ENCODE results near the gene PTPRA. TPM values are rescaled to one million over a fixed set of nuclear protein-coding genes. Genes with fewer than 3 reads are reported as not detected.

PTPRA gene
- polyA plus RNA-seq, 1 experiment, result 46.2 TPM

DNA sequence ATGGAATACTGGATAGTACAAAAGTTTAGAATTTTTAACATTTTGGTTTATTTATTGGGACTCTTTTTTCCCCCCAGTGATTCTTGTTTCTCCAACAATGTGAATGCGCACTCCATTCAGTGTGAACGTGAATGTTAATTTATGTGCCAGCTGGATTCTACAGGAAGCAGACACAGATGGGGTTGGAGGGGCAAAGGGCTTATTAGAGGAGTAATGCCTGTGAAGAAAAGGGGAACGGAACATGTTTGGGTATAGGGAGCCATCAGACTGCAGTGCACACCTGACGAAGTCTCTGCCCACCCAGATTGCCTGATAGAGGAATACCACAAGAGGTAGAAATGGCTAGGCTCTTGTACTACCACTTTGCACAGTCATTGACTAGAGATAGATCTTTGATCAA lies 48.2 kb downstream of the PTPRA start:
- no peaks in the 10 kb centered on the region for H3K36me3 ChIP-seq (ENCODE audit: control insufficient read depth, insufficient read depth, low read length)
- DNase-seq (ENCODE audit: low read depth), result no peak
- H3K27me3 ChIP-seq (ENCODE audit: control insufficient read depth, insufficient read depth, low read length), result no peaks in the 10 kb centered on the region
- ChIA-PET CTCF (no interaction called here), POLR2A (no interaction called here)
- H3K4me3 ChIP-seq (ENCODE audit: low read depth, low read length), result no peak overlapping the region
- TF ChIP-seq, protein P1, sequence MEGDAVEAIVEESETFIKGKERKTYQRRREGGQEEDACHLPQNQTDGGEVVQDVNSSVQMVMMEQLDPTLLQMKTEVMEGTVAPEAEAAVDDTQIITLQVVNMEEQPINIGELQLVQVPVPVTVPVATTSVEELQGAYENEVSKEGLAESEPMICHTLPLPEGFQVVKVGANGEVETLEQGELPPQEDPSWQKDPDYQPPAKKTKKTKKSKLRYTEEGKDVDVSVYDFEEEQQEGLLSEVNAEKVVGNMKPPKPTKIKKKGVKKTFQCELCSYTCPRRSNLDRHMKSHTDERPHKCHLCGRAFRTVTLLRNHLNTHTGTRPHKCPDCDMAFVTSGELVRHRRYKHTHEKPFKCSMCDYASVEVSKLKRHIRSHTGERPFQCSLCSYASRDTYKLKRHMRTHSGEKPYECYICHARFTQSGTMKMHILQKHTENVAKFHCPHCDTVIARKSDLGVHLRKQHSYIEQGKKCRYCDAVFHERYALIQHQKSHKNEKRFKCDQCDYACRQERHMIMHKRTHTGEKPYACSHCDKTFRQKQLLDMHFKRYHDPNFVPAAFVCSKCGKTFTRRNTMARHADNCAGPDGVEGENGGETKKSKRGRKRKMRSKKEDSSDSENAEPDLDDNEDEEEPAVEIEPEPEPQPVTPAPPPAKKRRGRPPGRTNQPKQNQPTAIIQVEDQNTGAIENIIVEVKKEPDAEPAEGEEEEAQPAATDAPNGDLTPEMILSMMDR (IDR thresholded peaks at IDR 0.05; ENCODE audit: insufficient read depth, low read depth, low read length), result no peak

DNA sequence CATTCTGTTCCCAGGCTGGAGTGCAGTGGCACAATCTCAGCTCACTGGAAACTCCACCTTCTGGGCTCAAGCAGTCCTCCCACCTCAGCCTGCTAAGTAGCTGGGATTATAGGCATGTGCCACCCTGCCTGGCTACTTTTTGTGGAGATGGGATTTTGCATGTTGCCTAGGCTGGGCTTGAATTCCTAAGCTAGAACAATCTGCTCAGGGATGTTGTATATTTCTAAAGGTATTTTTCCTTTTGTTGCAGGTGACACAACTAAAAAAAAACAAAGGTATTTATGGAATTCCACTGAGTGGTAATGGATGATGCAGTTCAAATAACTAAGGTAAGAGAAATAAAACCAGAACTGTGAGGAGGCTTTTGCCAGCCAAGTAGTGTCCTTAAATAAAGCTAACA lies 49.7 kb downstream of the PTPRA start:
- H3K27me3 ChIP-seq (ENCODE audit: control insufficient read depth, insufficient read depth, low read length), result no peaks in the 10 kb centered on the region
- no peaks in the 10 kb centered on the region for H3K36me3 ChIP-seq (ENCODE audit: control insufficient read depth, insufficient read depth, low read length)
- no peak for DNase-seq (ENCODE audit: low read depth)
- POLR2A ChIA-PET, result no interaction called here
- CTCF ChIA-PET, result interaction anchor here (0.6 to 1.2 kb wide), 4 partner anchors 10 to 131 kb away, joined by 3 to 4 read pairs (median 4); no protein-coding TSS in a partner anchor
- TF ChIP-seq, protein P1 (IDR thresholded peaks at IDR 0.05; ENCODE audit: insufficient read depth, low read depth, low read length), result no peak
- H3K4me3 ChIP-seq (ENCODE audit: low read depth, low read length), result no peak overlapping the region

DNA sequence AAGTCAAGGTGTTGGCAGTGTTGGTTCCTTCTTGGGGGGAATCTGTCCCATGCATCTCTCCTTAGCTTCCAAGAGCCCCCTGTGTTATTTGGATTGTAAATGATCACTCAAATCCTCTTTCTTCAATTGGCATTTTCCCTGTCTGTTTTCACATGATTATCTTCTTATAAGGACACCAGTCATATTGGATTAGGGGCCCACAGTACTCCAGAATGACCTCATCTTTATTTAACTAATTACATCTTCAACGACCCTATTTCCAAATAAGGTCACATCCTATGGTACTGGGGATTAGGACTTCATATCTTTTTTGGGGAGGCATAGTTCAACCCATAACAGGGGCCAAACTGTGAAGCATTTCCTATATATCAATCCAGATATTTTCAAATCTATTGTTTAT lies 57.3 kb downstream of the PTPRA start:
- no peak for DNase-seq (ENCODE audit: low read depth)
- Histone ChIP-seq H3K4me3 (ENCODE audit: low read depth, low read length) (no peak overlapping the region), H3K36me3 (ENCODE audit: control insufficient read depth, insufficient read depth, low read length) (no peaks in the 10 kb centered on the region), H3K27me3 (ENCODE audit: control insufficient read depth, insufficient read depth, low read length) (no peaks in the 10 kb centered on the region)
- POLR2A ChIA-PET, result no interaction called here
- TF ChIP-seq, protein P1 (IDR thresholded peaks at IDR 0.05; ENCODE audit: insufficient read depth, low read depth, low read length), result no peak
- CTCF ChIA-PET, result interaction anchor here (0.6 kb wide), 1 partner anchor 17 kb away, joined by 3 read pairs; no protein-coding TSS in a partner anchor

DNA sequence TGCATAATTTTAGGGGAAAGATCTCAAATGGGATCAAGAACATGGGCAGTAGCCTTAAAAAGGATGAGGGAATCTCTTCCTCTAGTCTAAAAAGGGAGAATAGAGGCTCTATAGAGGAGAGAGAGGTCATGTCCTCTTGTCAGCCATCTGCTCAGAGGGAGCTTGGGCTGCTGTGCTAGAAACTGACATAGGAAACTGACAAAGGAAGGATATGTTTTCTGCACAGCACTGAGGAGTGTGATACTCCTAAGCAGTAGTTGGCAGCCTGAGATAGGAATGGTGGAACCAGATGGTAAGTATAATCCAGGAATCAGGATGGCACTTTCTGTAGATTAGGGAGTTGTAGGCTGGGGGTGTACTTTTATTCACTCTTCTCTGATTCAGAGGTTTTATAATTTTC lies 59.2 kb downstream of the PTPRA start:
- DNase-seq (ENCODE audit: low read depth), result no peak
- ChIA-PET POLR2A (no interaction called here), CTCF (interaction anchor here (1.2 kb wide), 1 partner anchor 9 kb away, joined by 3 read pairs; no protein-coding TSS in a partner anchor)
- Histone ChIP-seq H3K27me3 (ENCODE audit: control insufficient read depth, insufficient read depth, low read length) (no peaks in the 10 kb centered on the region), H3K36me3 (ENCODE audit: control insufficient read depth, insufficient read depth, low read length) (no peaks in the 10 kb centered on the region), H3K4me3 (ENCODE audit: low read depth, low read length) (no peak overlapping the region)
- TF ChIP-seq, protein P1 (IDR thresholded peaks at IDR 0.05; ENCODE audit: insufficient read depth, low read depth, low read length), result no peak

DNA sequence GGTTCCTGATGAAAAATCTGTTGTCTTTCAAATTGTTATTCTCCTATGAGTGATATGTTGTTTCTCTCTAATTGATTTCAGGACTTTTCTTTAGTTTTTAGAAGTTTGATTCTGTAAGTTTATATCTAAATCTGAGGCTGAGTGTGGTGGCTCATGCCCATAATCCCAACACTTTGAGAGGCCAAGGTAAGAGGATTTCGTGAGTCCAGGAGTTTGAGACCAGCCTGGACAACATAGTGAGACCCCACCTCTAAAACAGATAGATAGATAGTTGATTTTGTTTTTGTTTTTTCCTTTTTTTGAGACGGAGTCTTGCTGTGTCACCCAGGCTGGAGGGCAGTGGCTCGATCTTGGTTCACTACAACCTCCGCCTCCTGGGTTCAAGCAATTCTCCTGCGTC lies 64.6 kb downstream of the PTPRA start:
- Histone ChIP-seq H3K36me3 (ENCODE audit: control insufficient read depth, insufficient read depth, low read length) (no peaks in the 10 kb centered on the region), H3K4me3 (ENCODE audit: low read depth, low read length) (no peak overlapping the region), H3K27me3 (ENCODE audit: control insufficient read depth, insufficient read depth, low read length) (no peaks in the 10 kb centered on the region)
- ChIA-PET POLR2A (no interaction called here), CTCF (no interaction called here)
- TF ChIP-seq, protein P1 (IDR thresholded peaks at IDR 0.05; ENCODE audit: insufficient read depth, low read depth, low read length), result no peak
- no peak for DNase-seq (ENCODE audit: low read depth)
